ENCODE results near the gene HBM. TPM values are rescaled to one million over a fixed set of nuclear protein-coding genes. Genes with fewer than 3 reads are reported as not detected.
"Not testable (repeated sequence)": the region's sequence is repeated elsewhere in the genome, so short reads cannot be mapped to it uniquely, and the experiment has no call there.

HBM gene
- total RNA-seq, 1 donor from 2014 or later, result not detected

GRCh38 chr16:119295-119694 is 46.5 kb upstream of the HBM start:
- no peaks in the 10 kb centered on the region for H3K27me3 Mint-ChIP-seq (ENCODE audit: unreplicated experiment)
- H3K4me1 Mint-ChIP-seq (ENCODE audit: unreplicated experiment), result peaks cover under 1% of the 10 kb centered on the region
- H3K4me3 Mint-ChIP-seq (ENCODE audit: unreplicated experiment), result no peak overlapping the region
- H3K9me3 Mint-ChIP-seq (ENCODE audit: unreplicated experiment), result no peaks in the 10 kb centered on the region
- no peak overlapping the region for H3K27ac Mint-ChIP-seq (ENCODE audit: unreplicated experiment)
- DNase-seq (ENCODE audit: extremely low spot score, unreplicated experiment), result no peak
- no peak for TF ChIP-seq CTCF (IDR thresholded peaks at IDR 0.05)
- peaks cover 19% of the 10 kb centered on the region for H3K36me3 Mint-ChIP-seq (ENCODE audit: unreplicated experiment)

GRCh38 chr16:119835-120491 is 45.8 kb upstream of the HBM start:
- H3K4me1 Mint-ChIP-seq (ENCODE audit: unreplicated experiment), result no peaks in the 10 kb centered on the region
- no peak for DNase-seq (ENCODE audit: extremely low spot score, unreplicated experiment)
- H3K27ac Mint-ChIP-seq (ENCODE audit: unreplicated experiment), result no peak overlapping the region

GRCh38 chr16:120756-121155 is 45.0 kb upstream of the HBM start:
- H3K4me3 Mint-ChIP-seq (ENCODE audit: unreplicated experiment), result no peak overlapping the region
- H3K36me3 Mint-ChIP-seq (ENCODE audit: unreplicated experiment), result peaks cover 17% of the 10 kb centered on the region
- no peak for TF ChIP-seq CTCF (IDR thresholded peaks at IDR 0.05)
- H3K9me3 Mint-ChIP-seq (ENCODE audit: unreplicated experiment), result no peaks in the 10 kb centered on the region
- H3K27me3 Mint-ChIP-seq (ENCODE audit: unreplicated experiment), result no peaks in the 10 kb centered on the region
- H3K4me1 Mint-ChIP-seq (ENCODE audit: unreplicated experiment), result no peaks in the 10 kb centered on the region
- no peak for DNase-seq (ENCODE audit: extremely low spot score, unreplicated experiment)
- H3K27ac Mint-ChIP-seq (ENCODE audit: unreplicated experiment), result no peak overlapping the region

More at GRCh38 chr16:119835-120491, 45.8 kb upstream of the HBM start:
- Mint-ChIP-seq H3K36me3 (ENCODE audit: unreplicated experiment) (peaks cover 19% of the 10 kb centered on the region), H3K9me3 (ENCODE audit: unreplicated experiment) (no peaks in the 10 kb centered on the region), H3K4me3 (ENCODE audit: unreplicated experiment) (no peak overlapping the region), H3K27me3 (ENCODE audit: unreplicated experiment) (no peaks in the 10 kb centered on the region)
- no peak for TF ChIP-seq CTCF (IDR thresholded peaks at IDR 0.05)

- no peak for TF ChIP-seq CTCF (IDR thresholded peaks at IDR 0.05)
- Mint-ChIP-seq H3K4me1 (ENCODE audit: unreplicated experiment) (no peaks in the 10 kb centered on the region), H3K27me3 (ENCODE audit: unreplicated experiment) (no peaks in the 10 kb centered on the region), H3K36me3 (ENCODE audit: unreplicated experiment) (peaks cover 7% of the 10 kb centered on the region), H3K4me3 (ENCODE audit: unreplicated experiment) (no peak overlapping the region), H3K9me3 (ENCODE audit: unreplicated experiment) (no peaks in the 10 kb centered on the region), H3K27ac (ENCODE audit: unreplicated experiment) (no peak overlapping the region)
- DNase-seq (ENCODE audit: extremely low spot score, unreplicated experiment), result no peak
Measured at GRCh38 chr16:122361-122760, 43.4 kb upstream of the HBM start.

- H3K27me3 Mint-ChIP-seq (ENCODE audit: unreplicated experiment); H3K27ac Mint-ChIP-seq (ENCODE audit: unreplicated experiment); H3K4me3 Mint-ChIP-seq (ENCODE audit: unreplicated experiment): not testable (repeated sequence)
Measured at GRCh38 chr16:123558-124350, 42.0 kb upstream of the HBM start.

More at GRCh38 chr16:123558-124350, 42.0 kb upstream of the HBM start:
- DNase-seq (ENCODE audit: extremely low spot score, unreplicated experiment); H3K9me3 Mint-ChIP-seq (ENCODE audit: unreplicated experiment); H3K36me3 Mint-ChIP-seq (ENCODE audit: unreplicated experiment); H3K4me1 Mint-ChIP-seq (ENCODE audit: unreplicated experiment): not testable (repeated sequence)

All from osteocyte (in vitro differentiated cells).